GM18517 (cell line): Measurements from ENCODE around the gene COL4A1.

Experiments used
- ATAC-seq: cut with Tn5 transposase; IDR thresholded peaks from one replicate; pipeline ENCODE4 v1.9.1; 2021; ENCODE audit warnings: mild to moderate bottlenecking, moderate library complexity; ENCODE audit not compliant: unreplicated experiment

The COL4A1 gene

DNA sequence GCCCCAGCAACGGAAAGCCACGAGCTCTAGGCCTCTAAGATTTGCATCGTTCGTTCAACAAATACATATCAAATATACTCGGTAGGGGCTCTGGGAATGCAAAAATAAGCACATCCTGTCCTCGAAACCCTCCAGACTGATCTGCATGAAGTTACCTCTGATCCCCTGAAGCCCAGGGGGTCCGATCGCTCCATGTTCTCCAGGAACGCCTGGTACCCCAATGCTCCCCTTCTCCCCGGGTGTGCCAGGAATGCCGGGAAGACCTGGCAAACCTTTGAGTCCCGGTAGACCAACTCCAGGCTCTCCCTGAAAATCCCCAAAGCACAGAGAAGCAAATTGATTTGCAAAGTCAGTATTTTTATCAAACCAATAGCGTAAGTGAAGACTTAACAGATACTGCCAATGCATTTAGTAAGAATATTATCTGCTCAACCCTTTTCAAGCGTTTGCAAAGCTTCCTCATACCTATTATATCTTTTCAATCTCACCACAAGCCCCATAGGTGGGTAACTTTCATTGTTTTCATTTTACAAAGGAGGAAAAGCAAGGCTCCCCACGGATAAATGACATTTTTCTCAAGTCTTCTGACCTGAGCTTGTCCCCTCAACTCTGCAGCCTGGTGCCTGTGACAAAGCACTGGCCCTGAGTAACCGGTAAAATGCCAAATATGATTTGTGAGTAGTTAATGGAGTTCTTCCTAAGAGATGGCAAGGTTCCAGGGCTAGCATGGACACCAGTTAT lies 127.7 kb downstream of the COL4A1 start:
- ATAC-seq = no peak

DNA sequence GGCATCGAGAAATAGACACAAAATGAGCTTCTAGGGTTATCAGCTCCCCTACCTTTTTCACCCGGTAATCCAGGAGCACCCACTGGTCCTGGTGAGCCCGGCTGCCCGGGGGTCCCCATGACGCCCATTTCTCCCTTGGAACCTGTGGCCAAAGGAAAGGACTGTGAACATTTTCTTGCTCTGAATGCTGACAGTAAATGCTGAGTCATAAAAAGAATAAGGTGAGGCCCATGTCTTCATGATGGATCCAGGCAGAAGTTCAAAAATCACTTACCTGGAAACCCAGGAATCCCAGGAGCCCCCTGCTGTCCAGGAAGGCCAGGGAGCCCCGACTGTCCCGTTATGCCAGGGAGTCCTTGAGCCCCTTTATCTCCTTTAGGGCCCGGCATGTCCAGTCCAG lies 129.2 kb downstream of the COL4A1 start:
- ATAC-seq = no peak

DNA sequence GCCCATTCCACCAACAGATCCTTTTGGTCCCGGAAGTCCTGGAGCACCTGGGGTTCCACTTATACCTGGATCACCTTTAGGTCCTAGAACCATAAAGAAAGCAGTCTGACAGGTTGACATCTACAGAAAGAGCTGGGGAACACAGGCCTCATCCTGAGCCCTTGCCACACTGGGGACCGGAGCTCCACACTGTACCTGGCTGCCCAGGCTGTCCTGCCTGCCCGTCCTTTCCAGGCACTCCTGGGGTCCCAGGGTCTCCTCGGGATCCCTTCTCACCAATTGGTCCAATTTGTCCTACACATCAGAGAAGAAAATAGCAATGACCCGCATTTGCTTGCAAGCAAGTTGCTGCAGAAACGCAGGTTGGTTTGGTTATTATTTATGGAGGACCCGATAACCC lies 130.5 kb downstream of the COL4A1 start:
- ATAC-seq = no peak

DNA sequence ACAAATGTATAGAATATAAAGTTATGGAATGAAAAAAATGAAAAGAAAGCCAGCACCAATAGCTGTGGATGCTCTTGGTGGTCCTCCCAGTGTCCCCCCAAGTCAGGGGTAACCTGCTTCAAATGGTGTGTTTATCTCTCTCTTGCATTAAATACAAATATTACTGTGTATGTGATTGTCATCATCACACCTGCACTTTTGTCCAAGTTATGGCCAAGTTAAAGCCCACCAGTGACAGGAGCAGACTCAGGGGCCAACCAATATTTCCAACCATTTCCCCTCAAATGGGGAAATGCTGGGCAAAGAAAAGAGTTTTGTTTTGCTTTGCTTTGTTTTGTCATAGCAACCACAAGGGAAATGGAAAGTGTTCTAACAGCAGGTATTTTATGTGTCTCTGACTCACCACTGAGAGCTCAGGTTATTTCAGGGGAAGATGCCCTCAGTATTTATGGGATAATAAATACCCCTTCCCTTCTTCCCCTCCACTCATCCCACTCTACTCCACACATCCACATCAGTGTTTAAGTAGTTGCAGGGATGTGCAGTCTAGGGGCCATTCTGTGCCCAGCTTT lies 133.6 kb downstream of the COL4A1 start:
- no peak for ATAC-seq

DNA sequence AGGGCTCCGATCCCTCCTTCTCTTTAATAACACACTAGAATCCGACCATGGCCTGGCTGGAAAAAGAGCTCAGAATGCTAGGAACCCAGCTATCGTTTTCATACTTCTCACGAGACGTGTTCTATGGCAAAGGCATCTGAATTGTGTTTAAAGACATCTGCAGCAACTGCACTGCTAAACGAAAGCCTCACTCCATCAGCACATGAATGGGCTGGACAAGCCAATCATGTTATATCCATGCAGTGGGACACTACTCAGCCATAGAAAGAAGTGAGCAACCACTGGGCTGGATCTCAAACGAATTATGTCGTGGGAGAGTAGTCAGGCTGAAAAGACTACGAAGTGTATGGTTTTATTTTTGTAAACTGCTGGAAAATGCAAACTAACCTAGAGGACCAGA lies 136.1 kb downstream of the COL4A1 start:
- no peak for ATAC-seq

DNA sequence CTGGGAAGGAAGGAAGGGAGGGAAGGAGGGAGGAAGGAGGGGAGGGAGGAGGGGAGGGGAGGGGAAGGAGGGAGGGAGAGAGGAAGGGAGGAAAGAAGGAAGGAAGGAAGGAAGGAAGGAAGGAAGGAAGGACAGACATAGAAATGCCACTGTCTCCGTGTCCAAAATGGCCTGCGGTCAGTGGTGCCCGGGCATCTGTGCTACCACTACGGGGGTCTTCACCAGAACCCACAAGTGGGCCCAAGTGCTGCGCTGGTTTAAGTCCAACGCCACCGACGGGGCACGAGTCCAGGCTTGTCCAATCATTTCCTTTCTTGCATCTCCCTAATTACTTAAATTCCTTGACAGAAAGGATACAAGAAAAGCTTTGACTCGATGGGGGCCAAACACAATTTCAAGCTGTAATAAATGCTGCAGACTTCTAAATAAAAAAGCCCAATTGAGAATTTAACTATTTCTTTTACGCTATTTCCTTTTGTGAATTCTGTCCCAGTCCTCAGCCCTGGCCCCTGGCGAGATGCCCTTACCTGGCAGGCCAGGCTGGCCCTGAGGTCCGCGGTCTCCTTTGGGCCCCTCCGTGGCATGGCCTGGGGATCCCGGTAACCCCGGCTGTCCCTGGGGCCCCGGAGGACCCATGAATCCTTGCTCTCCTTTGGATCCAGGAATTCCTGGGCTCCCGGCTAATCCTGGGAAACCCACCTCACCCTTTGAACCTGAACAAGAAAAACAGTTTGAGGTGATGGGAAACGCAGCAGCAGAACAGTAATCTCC lies 136.8 kb downstream of the COL4A1 start:
- no peak for ATAC-seq

DNA sequence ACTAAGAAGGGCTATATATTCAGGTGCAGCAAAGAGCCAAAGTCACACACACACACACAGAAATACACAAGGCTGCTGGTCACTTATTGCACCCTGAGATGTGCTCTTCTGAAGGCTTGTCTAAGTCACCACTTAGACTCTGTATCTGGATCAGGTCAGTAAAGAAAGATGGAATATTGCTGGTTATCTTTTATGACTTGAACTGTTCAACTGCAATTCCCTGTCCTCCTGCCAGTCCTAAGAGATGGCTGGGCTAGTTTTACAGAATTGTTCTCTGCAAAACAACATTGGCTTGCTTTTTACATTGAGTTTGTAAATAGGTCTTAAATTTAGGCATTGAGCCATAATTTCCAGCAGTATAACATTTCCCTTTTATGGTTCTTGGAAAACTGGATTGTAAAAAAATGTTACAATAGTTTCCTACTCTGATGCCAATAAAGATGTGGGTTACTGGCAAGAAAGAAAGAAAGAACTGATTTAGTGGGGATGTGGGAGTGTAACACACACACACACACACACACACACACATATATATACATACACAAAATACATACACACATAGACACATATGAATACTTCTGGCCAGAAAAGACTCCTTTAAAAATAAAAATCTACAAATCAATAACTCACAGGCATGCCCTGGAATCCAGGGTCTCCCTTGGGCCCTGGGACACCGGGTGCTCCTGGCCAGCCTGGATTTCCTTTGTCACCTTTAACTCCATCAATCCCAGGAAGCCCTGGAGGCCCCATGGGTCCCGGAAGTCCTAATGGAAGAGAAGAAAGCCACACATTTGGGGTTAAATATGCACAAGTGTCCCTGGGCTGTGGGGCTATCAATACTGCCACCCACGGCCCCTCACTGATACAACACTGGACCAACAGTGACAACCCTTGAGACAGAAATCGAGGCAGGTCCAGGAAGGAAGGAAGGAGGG lies 137.7 kb downstream of the COL4A1 start:
- no peak for ATAC-seq

DNA sequence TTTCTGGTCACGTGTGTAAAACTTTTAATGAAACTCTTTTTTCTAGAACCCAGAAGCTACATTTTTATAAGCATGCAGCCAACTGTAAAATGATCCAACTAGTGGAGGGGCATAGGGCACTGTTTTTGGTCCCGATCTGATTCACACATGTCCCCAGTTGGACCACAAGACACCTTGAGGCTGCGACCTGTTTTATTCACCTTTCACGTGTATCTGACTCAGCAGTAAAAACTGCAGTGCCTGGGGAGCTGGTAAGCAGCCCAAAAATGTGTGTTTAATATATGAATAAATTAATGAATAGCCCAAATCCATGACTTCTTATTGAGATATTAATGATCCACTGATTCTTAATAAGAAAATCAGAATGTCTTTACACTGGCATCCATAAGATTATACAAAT lies 140.4 kb downstream of the COL4A1 start:
- ATAC-seq = no peak

DNA sequence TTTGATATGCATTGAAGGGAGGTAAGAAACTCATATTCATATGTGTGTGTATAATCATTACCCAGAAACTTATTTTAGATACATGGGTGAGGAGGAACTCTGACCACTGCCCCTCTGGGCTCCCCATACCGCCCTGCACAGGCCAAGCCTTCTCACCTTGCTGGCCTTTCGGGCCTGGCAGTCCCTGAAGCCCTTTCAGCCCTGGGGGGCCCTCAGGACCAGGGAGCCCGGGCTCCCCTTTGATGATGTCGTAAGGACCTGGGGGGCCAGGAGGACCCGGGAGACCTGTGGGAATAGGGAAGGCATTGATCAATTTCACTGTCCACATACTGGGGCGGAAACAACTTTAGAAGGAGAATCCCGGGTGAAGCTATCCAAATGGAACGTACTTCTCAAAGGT lies 142.3 kb downstream of the COL4A1 start:
- no peak for ATAC-seq

DNA sequence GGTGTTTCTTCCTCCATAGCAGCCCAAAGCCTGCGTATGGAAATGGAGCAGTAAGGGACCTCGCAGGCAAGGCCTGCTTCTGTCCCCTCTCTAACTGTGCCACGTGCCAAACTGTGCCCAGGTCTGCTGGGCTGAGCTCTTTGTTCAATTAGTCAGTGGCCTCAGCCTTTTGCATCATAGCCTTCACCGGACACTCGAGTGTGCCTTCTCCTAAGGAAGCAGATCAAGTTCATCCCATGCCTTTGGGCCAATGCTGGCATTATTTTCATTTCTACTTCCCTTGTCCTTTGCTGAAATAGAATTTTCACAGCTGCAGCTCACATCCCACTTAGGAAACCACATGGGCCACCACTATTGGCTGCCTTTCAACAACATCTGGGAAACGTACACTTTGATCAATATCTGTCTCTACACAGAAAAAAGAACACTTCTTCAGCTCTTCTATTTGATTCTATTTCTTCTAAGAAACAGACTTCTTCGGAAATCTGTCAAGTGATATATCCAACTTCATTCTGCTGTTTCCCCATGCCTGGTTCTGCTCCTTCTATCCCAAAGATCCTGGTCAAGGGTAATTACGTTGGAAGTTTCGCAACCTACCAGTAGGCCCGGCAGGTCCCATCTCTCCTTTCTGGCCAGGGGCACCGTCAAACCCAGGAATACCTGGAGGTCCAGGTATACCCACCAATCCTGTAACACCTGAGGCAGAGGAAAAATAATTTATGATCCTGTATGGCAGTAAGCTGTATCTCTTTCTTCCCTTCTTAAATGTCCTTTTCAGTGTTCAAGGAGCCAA lies 143.9 kb downstream of the COL4A1 start:
- no peak for ATAC-seq

DNA sequence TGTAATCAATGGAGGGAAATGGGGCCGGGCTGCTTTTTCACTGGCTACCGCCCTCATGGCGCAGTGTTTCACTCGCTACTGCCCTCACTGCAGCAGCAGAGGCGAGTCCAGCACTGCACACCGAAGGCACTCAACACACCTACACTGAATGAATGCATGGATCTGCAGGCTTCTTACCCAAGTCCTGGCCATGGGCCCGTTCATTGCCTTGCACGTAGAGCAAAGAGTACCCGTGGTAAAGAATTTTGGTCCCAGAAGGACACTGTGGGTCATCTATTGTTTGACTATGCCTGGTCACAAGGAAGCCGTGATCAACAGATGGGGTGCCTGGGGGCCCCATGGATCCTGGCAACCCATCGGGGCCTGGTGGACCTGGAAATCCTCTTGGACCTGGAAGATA lies 144.9 kb downstream of the COL4A1 start:
- no peak for ATAC-seq

DNA sequence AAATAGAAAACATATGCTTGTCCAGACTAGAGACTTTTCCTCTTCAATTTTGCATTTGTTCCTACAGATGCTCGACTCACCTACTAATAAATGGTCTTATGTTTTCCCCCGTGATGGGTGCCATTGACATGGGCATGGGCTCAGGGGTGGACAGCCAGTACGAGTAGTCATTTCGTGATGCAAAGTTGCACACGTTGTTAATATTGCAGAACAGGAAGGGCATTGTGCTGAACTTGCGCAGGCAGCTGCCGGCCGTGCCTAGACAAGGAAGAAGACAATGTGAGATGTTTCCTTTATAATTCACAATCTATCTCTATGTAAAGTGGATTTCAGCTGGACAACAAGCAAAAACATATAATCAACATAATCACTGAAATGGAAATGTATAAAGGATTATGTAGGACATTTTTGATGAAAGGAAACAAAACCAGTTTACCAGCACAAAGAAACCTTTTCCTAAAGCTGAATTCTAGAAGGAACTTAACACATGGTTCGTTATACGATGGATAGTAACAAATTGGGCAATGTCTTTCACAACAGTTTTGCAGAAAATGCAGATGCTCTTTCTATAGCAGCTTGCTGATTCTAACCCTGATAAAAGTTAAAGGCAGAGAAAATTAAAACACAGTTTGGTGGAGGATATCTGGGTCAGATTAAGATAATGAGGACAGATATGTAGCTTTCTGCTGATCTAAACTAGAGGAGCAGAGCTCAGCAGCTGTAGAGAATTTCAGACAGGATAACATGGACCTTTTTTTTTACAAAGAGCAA lies 145.7 kb downstream of the COL4A1 start:
- no peak for ATAC-seq

DNA sequence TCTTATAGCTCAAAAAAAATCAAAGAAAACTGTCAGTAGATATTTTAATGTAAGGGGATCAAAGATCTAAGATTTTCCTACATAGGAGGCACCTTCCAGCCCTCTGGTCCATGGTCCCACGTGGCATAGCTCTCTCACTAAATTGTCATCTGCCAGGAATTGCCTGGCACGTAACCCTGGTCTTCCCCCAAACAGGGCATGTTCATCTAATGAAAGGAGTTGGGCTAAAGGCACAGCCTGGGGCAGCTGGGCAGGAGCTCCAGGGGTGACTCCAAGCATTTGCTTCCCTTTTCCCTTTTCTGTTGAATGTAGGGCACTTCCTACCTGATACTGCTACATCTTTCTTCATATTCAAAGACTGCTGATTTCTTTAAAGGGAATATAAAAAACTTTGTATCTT lies 148.7 kb downstream of the COL4A1 start:
- ATAC-seq = no peak

DNA sequence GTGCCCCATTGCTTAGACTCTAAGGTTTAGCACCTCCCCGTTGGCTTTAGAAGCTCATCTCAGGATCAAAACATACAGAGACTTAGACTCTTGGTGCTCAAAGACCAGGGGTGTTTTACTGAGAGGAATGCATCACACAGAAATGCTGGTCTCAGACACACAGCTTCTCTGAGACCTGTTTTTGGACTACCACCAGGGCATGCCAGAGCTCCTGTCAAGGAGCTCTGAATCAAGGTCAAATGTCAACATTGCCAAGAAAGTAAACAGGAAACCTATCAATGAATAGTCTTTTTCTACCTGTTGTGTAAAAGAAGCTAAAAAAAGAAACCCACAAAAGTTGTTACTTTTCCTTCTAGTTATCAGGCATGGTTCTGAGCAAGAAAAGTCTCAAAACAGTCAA lies 149.2 kb downstream of the COL4A1 start:
- ATAC-seq = no peak

DNA sequence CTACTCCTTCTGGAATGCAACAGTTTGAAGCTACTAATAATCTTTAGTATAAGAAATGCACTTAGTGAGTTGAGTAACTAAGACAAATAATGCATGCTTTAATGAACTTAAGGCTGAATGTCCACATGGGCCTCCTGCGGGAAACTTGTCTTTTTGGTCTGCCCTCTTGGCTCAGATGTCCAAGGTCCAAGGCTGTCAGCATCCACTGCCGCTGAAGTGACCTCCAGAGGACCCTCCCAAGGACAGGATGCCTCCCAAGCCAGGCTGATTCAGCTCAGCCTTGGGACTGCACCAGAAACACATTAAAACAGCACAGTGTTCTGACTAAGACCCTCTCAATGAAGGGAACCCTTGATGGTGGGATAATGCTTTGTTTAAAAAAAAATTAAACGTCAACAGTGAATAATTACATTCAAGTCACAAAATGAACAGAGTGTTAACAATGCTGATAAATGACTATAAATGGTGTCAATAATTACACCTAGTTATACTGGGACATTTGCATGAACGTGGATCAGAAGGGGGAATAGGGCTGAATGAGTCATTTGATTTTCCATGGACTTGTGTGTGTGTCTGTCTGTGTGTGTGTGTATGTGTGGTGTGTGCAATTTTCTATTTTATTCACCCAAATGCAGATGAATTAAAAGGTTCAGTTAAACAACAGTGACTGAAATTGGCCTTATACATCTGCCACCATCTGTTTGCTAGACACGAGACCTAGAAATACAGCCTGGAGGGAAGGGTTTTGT lies 150.5 kb downstream of the COL4A1 start:
- no peak for ATAC-seq

DNA sequence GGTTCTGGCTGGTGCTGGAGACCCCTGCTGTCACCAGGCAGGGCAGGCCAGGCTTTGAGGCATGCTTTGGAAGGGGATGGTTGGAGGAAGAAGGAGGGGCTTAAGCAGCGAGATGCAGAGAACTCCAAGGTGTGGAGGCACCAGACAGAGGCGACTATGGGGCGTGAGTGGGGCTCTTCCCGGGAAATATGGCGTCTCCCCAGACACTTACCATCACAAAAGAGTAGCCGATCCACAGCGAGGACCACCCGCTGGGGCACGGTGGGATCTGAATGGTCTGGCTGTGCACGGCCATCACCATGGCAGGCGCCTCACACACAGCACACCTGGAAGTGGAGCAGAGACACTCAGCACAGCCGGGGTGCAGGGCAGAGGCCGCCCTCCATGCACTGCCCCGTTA lies 151.9 kb downstream of the COL4A1 start:
- ATAC-seq = no peak

DNA sequence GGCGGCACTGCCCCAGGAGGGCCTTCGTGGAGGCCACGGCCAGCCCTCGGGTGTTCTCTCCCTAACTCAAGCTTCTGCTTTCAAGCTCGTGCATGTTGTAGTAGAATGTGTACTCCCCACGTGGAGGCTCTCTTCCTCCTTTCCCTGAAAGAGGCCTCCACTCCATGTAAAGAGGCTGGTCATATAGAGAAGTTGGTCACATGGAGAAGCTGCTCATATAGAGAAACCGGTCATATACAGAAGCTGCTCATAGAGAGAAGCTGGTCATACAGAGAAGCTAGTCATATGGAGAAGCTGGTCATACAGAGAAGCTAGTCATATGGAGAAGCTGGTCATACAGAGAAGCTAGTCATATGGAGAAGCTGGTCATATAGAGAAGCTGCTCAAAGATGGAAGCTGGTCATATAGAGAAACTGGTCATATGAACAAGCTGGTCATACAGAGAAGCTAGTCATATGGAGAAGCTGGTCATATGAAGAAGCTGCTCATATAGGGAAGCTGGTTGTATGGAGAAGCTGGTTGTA lies 152.5 kb downstream of the COL4A1 start:
- no peak for ATAC-seq

DNA sequence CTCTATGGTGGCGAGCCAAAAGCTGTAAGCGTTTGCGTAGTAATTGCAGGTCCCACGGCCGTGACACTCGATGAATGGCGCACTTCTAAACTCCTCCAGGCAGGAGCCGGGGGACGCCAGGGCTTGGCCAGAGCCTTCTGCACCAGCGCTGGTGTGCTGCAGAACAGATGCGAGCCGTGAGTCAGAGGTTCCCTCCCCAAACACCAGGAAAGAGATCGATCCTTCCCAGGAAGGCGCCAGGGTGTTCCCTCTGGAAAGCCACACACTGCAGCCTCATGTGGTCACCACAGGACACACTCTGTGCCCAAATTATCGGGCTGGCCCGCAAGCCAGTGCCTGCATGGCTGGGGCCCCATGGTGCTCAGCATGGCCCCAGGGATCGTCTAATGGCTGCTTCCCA lies 154.6 kb downstream of the COL4A1 start:
- no peak for ATAC-seq

DNA sequence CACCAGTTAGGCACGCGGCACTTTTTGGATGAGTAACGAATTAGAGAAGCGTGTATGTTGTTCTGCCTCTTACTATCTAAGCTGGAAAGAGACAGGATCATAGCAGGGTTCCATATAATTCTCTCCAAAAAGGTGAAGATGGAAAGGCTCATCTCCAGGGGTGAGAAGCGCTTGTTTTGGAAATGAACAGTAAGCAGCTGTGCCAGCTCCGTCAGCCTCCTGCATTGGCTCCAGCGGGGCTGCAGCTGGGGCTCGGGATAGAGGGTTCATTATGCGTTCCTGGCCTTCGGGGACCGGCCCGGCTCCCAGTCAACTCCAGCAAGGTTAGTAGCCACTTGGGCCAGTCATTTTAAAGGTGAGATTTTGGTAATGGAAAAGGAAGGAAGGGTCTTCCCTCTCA lies 155.5 kb downstream of the COL4A1 start:
- no peak for ATAC-seq
